Thymus (tissue), 11 donors: ENCODE data around the gene CNTNAP5. TPM values are rescaled to one million over a fixed set of nuclear protein-coding genes. Genes with fewer than 3 reads are reported as not detected.
"Not testable (repeated sequence)": the region's sequence is repeated elsewhere in the genome, so short reads cannot be mapped to it uniquely, and the experiment has no call there.

ENCODE experiments used
- DNase-seq, 9 donors: peaks; one replicate each; pipeline ENCODE4 v3.0.0-alpha.2; 2013; ENCODE audit warnings: low spot score in 9 of 9, low read depth in 6 of 9, missing footprints in 1 of 9
- H3K27ac ChIP-seq, 2 donors: one replicate each; pipeline ENCODE4 v1.5.1; 2013; ENCODE audit warnings: control low read depth in 1 of 2, low read depth in 1 of 2, low read length in 1 of 2, mild to moderate bottlenecking in 1 of 2, moderate library complexity in 1 of 2
- H3K27me3 ChIP-seq, 2 donors: one replicate each; pipeline ENCODE4 v1.5.1; 2013; ENCODE audit warnings: low read length in 1 of 2; ENCODE audit not compliant: control insufficient read depth in 2 of 2, insufficient read depth in 1 of 2
- H3K36me3 ChIP-seq, 2 donors: one replicate each; pipeline ENCODE4 v1.5.1; 2013; ENCODE audit warnings: low read length in 1 of 2, mild to moderate bottlenecking in 1 of 2, moderate library complexity in 1 of 2; ENCODE audit not compliant: control insufficient read depth in 2 of 2, insufficient read depth in 2 of 2
- H3K4me1 ChIP-seq, 2 donors: one replicate each; pipeline ENCODE4 v1.5.1; 2013; ENCODE audit warnings: low read length in 2 of 2; ENCODE audit not compliant: control insufficient read depth in 2 of 2, insufficient read depth in 2 of 2
- H3K4me3 ChIP-seq, 2 donors: one replicate each; pipeline ENCODE4 v1.5.1; 2013; ENCODE audit warnings: low read length in 2 of 2, control low read depth in 1 of 2, mild to moderate bottlenecking in 1 of 2
- H3K9me3 ChIP-seq, 2 donors: one replicate each; pipeline ENCODE4 v1.5.1; 2013; ENCODE audit warnings: low read length in 1 of 2, mild to moderate bottlenecking in 1 of 2; ENCODE audit not compliant: control insufficient read depth in 2 of 2, insufficient read depth in 1 of 2
- WGBS: extraction: QIAGEN DNeasy Blood & Tissue Kit; methylation state at CpG from one replicate; pipeline ENCODE4 v1.1.7; 2013; 5-methylcytosine and 5-hydroxymethylcytosine counted together
- polyA plus RNA-seq: library from polyadenylated mRNA; stranded (reverse); fragments of 200-250 nt; gene quantifications from one replicate; pipeline ENCODE4 v1.2.3, GENCODE V29; 2013
- total RNA-seq: library from RNA; stranded (reverse); fragments of 120-200 nt; gene quantifications from one replicate; pipeline ENCODE4 v1.2.4, GENCODE V29; 2013
- donor health status: healthy.

CNTNAP5 gene
- total and polyA plus RNA-seq, 2 donors: 0.02 to 0.14 TPM

DNA sequence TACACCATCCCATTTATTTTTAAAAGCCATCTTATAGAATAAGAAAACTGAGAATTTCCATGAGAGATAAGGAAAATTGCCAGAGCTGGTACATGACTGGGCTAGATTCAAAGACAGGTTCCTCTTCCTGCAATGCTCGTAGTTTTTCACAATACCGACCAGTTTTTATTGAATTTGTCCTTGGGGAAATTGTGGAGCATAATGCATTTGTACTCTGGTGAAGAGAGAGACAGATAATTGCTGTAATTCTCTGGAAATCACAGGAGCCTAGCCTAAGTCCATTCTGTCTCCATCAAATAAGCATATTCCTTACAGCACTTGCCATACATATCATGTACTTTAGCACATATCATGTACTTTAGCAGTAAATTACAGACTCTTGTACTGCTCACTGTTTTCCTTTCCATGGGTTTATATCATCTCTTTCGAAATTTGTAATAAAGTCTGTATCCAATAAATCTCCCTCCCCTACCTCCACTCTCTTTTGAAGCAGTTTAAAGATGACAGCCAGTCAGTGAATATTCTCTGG is 355.2 kb downstream of the CNTNAP5 start:
- WGBS: 63% methylated on average over 3 of the region's 3 CpGs
- Histone ChIP-seq H3K9me3 (no peaks in the 10 kb centered on the region), H3K27ac (no peak overlapping the region), H3K27me3 (no peaks in the 10 kb centered on the region), H3K4me3 (no peak overlapping the region), H3K36me3 (no peaks in the 10 kb centered on the region), H3K4me1 (no peaks in the 10 kb centered on the region)
- no peak for DNase-seq

DNA sequence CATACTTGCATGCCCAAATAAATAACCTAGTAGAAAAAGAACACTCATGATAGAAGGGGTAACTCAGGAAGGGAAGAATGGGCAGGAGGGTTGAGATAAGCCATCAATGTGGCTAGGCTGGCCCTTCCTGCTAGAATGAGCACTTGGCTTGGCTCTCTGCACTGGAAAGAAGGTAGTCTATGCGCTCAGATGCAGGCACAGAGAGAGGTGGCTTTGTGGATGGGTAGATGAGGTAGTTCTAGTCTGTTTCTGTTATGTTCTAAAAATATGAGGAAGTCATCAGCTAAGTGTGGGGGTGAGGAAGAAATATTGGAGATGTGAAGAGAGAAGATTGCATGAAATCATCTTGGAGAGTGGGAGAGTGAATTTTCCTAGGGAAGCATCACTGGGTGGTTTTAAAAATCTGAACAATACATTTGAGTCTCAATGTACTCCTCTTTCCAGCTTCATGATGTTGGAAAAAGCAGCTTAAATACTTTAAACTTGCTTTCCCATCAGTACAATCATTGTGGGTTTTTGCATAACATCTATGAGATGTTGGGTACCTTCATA is 357.1 kb downstream of the CNTNAP5 start:
- no peaks in the 10 kb centered on the region for H3K9me3 ChIP-seq
- no peak for DNase-seq
- no peaks in the 10 kb centered on the region for H3K36me3 ChIP-seq
- H3K4me3 ChIP-seq: no peak overlapping the region
- 92% methylated on average over 1 of the region's 1 CpG for WGBS
- no peaks in the 10 kb centered on the region for H3K27me3 ChIP-seq
- no peak overlapping the region for H3K27ac ChIP-seq
- no peaks in the 10 kb centered on the region for H3K4me1 ChIP-seq

DNA sequence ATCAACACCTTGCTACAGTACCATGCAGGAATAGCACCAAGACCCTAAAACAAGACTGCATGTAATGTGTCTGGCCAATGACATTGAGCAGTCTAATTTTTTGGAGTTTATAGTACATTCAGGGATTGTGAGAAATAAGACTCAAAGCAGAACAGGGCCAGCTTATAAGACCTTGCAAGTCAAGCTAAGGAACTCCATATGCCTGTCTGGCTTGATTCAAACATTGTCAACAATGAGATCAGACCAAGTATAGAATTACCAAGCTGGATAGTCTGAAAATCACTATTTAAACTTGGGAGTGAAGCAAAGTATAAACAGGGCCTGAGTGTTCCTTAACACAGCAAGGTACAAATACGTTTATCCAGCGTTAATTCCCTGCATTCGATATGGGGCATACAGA is 370.9 kb downstream of the CNTNAP5 start:
- H3K36me3 ChIP-seq: no peaks in the 10 kb centered on the region
- H3K4me3 ChIP-seq: no peak overlapping the region
- no peak for DNase-seq
- no peaks in the 10 kb centered on the region for H3K9me3 ChIP-seq
- WGBS: 80% methylated on average over 3 of the region's 3 CpGs
- H3K27ac ChIP-seq: no peak overlapping the region
- H3K4me1 ChIP-seq: no peaks in the 10 kb centered on the region
- no peaks in the 10 kb centered on the region for H3K27me3 ChIP-seq

DNA sequence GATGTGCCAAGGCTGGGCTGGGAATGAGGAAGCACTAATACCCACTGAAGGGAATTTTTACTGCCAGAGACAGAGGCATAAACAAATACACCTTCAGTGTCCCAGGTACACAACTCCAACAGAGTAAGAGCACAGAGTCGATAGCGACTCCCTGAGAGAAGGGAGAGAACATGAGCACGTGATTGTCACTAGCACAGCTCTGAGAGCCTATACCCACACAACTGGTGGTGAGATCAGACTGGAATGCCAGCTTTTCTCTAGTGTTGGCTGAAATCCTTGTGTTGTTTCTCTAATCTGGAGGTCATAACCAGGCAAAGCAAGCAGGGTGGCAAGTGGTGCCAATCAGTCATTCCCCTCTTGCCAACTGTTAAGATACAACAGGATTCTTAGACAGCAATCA is 377.2 kb downstream of the CNTNAP5 start:
- H3K4me1 ChIP-seq: no peaks in the 10 kb centered on the region
- no peaks in the 10 kb centered on the region for H3K36me3 ChIP-seq
- no peaks in the 10 kb centered on the region for H3K27me3 ChIP-seq
- H3K27ac ChIP-seq: no peak overlapping the region
- no peak for DNase-seq
- no peak overlapping the region for H3K4me3 ChIP-seq
- no peaks in the 10 kb centered on the region for H3K9me3 ChIP-seq
- WGBS: 97% methylated on average over 3 of the region's 3 CpGs

DNA sequence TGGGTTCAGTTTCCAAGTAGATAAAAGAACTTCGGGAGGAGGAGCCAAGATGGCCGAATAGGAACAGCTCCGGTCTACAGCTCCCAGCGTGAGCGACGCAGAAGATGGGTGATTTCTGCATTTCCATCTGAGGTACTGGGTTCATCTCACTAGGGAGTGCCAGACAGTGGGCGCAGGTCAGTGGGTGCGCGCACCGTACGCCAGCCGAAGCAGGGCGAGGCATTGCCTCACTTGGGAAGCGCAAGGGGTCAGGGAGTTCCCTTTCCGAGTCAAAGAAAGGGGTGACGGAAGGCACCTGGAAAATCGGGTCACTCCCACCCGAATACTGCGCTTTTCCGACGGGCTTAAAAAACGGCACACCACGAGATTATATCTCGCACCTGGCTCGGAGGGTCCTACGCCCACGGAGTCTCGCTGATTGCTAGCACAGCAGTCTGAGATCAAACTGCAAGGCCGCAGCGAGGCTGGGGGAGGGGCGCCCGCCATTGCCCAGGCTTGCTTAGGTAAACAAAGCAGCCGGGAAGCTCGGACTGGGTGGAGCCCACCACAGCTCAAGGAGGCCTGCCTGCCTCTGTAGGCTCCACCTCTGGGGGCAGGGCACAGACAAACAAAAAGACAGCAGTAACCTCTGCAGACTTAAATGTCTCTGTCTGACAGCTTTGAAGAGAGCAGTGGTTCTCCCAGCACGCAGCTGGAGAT is 382.9 kb downstream of the CNTNAP5 start:
- not testable (repeated sequence) for H3K9me3 ChIP-seq, H3K27me3 ChIP-seq, DNase-seq, H3K4me1 ChIP-seq, H3K4me3 ChIP-seq, H3K36me3 ChIP-seq, H3K27ac ChIP-seq
- WGBS: 89% methylated on average over 33 of the region's 35 CpGs

DNA sequence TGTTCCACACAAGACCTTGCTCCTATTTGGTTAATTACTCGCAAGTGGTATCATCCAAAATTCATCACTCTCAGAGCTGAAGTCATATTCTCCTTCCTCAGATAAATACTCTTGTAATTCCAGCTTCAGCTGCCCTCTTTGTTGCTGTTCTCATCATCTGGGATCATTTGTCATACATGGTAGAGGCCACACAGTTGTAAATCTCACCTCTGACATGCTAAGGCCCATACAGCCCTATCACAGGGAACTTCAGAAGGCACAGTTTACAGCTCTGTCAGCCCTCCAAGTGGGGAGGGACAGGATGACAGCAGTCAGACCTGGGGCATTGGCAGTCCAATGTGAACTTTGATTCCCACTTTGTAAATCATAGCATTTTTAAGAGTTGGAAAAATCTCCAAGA is 399.0 kb downstream of the CNTNAP5 start:
- 95% methylated on average over 1 of the region's 1 CpG for WGBS
- no peaks in the 10 kb centered on the region for H3K27me3 ChIP-seq
- no peak overlapping the region for H3K27ac ChIP-seq
- no peaks in the 10 kb centered on the region for H3K36me3 ChIP-seq
- no peaks in the 10 kb centered on the region for H3K4me1 ChIP-seq
- H3K9me3 ChIP-seq: peaks cover 2 to 5% of the 10 kb centered on the region in 2 donors
- no peak for DNase-seq
- H3K4me3 ChIP-seq: no peak overlapping the region

DNA sequence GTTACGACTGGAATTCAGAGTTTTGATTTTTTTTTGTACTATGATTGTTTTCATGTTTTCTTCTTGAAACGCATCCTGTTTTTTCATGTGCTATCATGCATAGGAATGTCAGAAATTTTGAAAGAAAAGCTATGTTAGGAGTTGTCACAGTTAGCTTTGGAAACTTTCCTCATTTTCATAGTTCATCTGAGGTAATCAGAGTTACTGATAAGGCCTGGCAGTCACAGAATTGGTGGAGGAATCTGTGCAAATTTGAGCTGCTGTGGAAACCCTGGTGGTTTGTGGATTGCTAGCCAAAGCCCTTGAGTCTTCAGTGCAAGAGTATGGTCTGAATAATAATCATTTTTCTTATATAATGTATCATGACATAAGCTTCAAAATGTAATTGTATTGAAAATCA is 401.0 kb downstream of the CNTNAP5 start:
- peaks cover 2 to 5% of the 10 kb centered on the region in 2 donors for H3K9me3 ChIP-seq
- no peaks in the 10 kb centered on the region for H3K4me1 ChIP-seq
- no peak overlapping the region for H3K4me3 ChIP-seq
- DNase-seq: no peak
- H3K27ac ChIP-seq: no peak overlapping the region
- no peaks in the 10 kb centered on the region for H3K36me3 ChIP-seq
- 93% methylated on average over 2 of the region's 2 CpGs for WGBS
- no peaks in the 10 kb centered on the region for H3K27me3 ChIP-seq

DNA sequence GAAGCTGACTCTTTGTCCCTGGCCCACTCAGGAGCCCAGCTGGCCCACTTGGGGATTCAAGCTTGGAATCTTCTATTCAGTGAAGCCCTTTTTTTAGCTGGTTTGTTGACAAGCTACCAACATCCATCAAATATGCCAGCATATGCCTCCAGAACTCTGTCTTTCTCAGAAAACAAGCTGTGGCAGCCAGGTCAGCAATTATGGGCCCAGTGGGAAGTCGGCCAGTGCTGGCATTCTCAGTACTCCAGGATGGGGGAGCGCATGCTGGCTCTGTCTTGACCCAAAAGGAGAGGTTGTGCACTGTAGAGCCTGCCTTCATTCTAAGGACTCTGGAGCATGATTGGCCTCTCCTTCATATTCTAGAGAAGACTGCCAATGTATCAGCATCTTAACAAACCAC is 401.5 kb downstream of the CNTNAP5 start:
- H3K4me1 ChIP-seq: no peaks in the 10 kb centered on the region
- DNase-seq: no peak
- H3K27me3 ChIP-seq: no peaks in the 10 kb centered on the region
- no peaks in the 10 kb centered on the region for H3K36me3 ChIP-seq
- H3K9me3 ChIP-seq: peaks cover 2 to 5% of the 10 kb centered on the region in 2 donors
- no peak overlapping the region for H3K27ac ChIP-seq
- 90% methylated on average over 2 of the region's 2 CpGs for WGBS
- H3K4me3 ChIP-seq: no peak overlapping the region

DNA sequence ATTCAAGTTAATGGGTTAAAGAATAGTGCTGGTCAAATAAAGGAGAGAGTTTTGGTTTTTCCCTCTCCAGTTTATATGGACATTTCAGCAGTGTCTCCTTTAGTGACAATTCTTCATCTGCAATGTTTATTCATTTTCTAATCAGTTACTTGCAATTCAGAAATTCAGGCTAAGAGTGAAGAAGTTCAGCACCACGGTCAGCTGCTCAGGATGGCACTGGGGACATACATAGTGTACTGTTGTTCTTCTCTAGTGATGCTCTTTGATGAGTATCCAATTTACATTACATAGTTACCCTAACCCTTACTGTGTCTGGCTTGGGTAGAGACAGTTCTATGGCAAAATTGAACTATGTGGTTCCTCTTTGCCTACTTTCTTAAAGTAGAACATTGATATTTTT is 412.7 kb downstream of the CNTNAP5 start:
- H3K27ac ChIP-seq: no peak overlapping the region
- H3K4me3 ChIP-seq: no peak overlapping the region
- 68% methylated on average over 1 of the region's 1 CpG for WGBS
- no peaks in the 10 kb centered on the region for H3K36me3 ChIP-seq
- H3K4me1 ChIP-seq: no peaks in the 10 kb centered on the region
- no peaks in the 10 kb centered on the region for H3K27me3 ChIP-seq
- no peak for DNase-seq
- H3K9me3 ChIP-seq: no peaks in the 10 kb centered on the region
